Activated T-helper 1 cell treated with anti-CD3 and anti-CD28 coated beads, Interleukin-12 subunit alpha, Interleukin-12 subunit beta, Interleukin-2, Interleukin-4 antibody, amounts not matched to agents 30 ng/mL and 10 ng/mL and 1 ng/mL, durations not matched to agents 14 hours and 24 hours and 36 hours (primary cell): Measurements from ENCODE around the gene BRCA1. TPM values are rescaled to one million over a fixed set of nuclear protein-coding genes. Genes with fewer than 3 reads are reported as not detected.

Experiments used
- total RNA-seq: library from RNA; stranded (reverse); gene quantifications from 2 replicates; pipeline ENCODE4 v1.2.3, GENCODE V29; 2022

BRCA1 gene
- total RNA-seq, 1 donor from 2014 or later = 79.8 TPM

Other genes starting within 250 kb of the BRCA1 start
- gene G6PC1, start 224.6 kb downstream of the BRCA1 start, total RNA-seq = not detected in 2 replicates
- gene AARSD1, start 160.9 kb downstream of the BRCA1 start, total RNA-seq = 78.2 and 85.5 TPM in 2 replicates
- gene PTGES3L, start 145.3 kb downstream of the BRCA1 start, total RNA-seq = 1.0 and 1.6 TPM in 2 replicates
- gene RUNDC1, start 144.8 kb downstream of the BRCA1 start, total RNA-seq = 16.9 and 18.8 TPM in 2 replicates
- 1,049 and 1,126 TPM in 2 replicates for gene RPL27, start 126.9 kb downstream of the BRCA1 start, total RNA-seq
- 65.8 and 67.0 TPM in 2 replicates for gene IFI35, start 118.6 kb downstream of the BRCA1 start, total RNA-seq
- gene VAT1, start 103.0 kb downstream of the BRCA1 start, total RNA-seq = 17.3 TPM in 2 replicates
- gene RND2, start 100.1 kb downstream of the BRCA1 start, total RNA-seq = 0.07 TPM in 1 of 2 replicates, not detected in the other
- 53.4 and 56.1 TPM in 2 replicates for gene NBR1, start 45.9 kb upstream of the BRCA1 start, total RNA-seq
- gene TMEM106A, start 86.5 kb upstream of the BRCA1 start, total RNA-seq = 18.2 and 19.1 TPM in 2 replicates
- gene CCDC200, start 103.3 kb upstream of the BRCA1 start, total RNA-seq = 0.32 and 0.47 TPM in 2 replicates
- 5,029 and 6,685 TPM in 2 replicates for gene RNU2-1, start 108.6 kb upstream of the BRCA1 start, total RNA-seq